Amniotic epithelial cell (primary cell): ENCODE measurements around the gene CDKN3.
A peak's percentile ranks its signal among the peaks of the same experiment; 100 is the strongest.
"Not testable (repeated sequence)": the region's sequence is repeated elsewhere in the genome, so short reads cannot be mapped to it uniquely, and the experiment has no call there.

Experiments used
- DNase-seq: peaks from one replicate; pipeline ENCODE4 v3.0.0-alpha.2; 2010; ENCODE audit warnings: low read depth

CDKN3 gene

GRCh38 chr14:54456820-54457608, 60.2 kb downstream of the CDKN3 start:
- not testable (repeated sequence) for DNase-seq

GRCh38 chr14:54457609-54457996, 60.8 kb downstream of the CDKN3 start:
- no peak for DNase-seq

- DNase-seq: not testable (repeated sequence)
Observed at GRCh38 chr14:54458536-54458935, 61.7 kb downstream of the CDKN3 start.

GRCh38 chr14:54459106-54459505, 62.3 kb downstream of the CDKN3 start:
- no peak for DNase-seq

- no peak for DNase-seq
Observed at GRCh38 chr14:54462048-54462447, 65.2 kb downstream of the CDKN3 start.

GRCh38 chr14:54465654-54466053, 68.8 kb downstream of the CDKN3 start:
- DNase-seq: peak; percentile 41

GRCh38 chr14:54467280-54467679, 70.5 kb downstream of the CDKN3 start:
- DNase-seq: no peak
